ENCODE data around the gene ELAVL3. TPM values are rescaled to one million over a fixed set of nuclear protein-coding genes. Genes with fewer than 3 reads are reported as not detected.
"Not testable (repeated sequence)": the region's sequence is repeated elsewhere in the genome, so short reads cannot be mapped to it uniquely, and the experiment has no call there.

Gene ELAVL3
- polyA plus RNA-seq, 5 donors: 0.05 to 0.19 (median 0.11) TPM; not detected in 1

DNA sequence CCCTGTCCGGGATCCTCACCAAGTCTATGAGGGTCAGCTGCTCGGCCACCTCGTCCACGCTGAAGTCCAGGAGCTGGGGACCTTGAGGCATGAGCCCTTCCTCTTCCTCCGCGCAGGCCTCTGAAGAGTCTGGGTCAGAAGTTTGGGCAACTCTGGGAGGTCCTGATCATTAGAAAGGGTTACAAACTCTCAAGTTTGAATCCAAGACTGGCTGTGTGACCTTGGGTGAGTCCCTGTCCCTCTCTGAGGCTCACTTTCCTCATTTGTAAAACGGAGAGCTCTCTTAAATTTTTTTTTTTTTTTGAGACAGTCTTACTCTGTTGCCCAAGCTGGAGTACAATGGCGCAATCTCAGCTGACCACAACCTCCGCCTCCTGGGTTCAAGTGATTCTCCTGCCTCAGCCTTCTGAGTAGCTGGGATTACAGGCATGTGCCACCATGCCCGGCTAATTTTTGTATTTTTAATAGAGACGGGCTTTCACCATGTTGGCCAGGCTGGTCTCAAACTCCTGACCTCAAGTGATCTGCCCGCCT is 74.1 kb downstream of the ELAVL3 start:
- DNase-seq: not testable (repeated sequence)

- DNase-seq: no peak
These were observed 74.8 kb downstream of the ELAVL3 start for GRCh38 chr19:11405846-11406643.

DNA sequence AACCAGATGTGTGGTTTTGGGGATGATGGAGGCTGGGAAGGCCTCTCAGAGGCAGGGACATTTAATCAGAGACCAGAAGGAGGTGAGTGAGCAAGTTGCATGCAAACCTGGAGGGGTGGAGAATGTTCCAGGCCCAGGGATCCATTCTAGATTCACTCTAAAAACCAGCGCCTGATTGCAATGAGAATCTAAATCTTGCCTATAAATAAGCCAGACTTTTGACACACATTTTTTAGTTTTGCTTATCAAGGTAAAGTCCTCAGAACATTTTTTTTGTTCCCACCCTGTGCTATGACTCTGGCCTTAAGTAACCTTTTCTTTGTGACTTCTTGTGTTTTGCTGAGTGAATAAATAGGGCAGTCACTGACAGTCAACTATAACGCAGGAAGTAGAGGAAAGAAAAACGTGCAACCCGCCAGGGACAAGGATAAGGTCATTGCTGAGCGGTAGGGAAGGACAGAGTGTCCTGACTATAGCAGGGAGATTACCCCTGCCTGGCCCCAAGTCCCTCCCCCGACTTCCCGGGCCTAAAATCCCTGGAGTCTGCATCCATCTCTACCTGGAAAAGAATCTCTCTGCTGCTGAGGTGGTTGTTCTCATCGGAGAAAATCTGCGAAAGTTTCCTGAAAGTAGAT is 76.1 kb downstream of the ELAVL3 start:
- no peak for DNase-seq

- no peak for DNase-seq
These were observed 78.9 kb downstream of the ELAVL3 start for GRCh38 chr19:11401808-11402543.

Other genes starting within 250 kb of the ELAVL3 start
- 1 to 10 TPM in 2 of 5 donors, under 1 TPM in 3; 0.41 to 1.2 (median 0.81) TPM for gene ANGPTL8, start 241.4 kb downstream of the ELAVL3 start, polyA plus RNA-seq (ENCODE audit: insufficient read depth in 1 of 5, insufficient read length in 5 of 5, low replicate concordance in 1 of 5)
- gene DOCK6, start 218.5 kb downstream of the ELAVL3 start, polyA plus RNA-seq (ENCODE audit: insufficient read depth in 1 of 5, insufficient read length in 5 of 5, low replicate concordance in 1 of 5): 10 to 100 TPM; 55.4 to 95.2 (median 77.7) TPM
- under 1 TPM in 1 of 5 donors, not detected in 4; 0.17 TPM for gene TSPAN16, start 184.9 kb downstream of the ELAVL3 start, polyA plus RNA-seq (ENCODE audit: insufficient read depth in 1 of 5, insufficient read length in 5 of 5, low replicate concordance in 1 of 5)
- 10 to 100 TPM; 13.6 to 22.3 (median 16.6) TPM for gene RAB3D, start 141.4 kb downstream of the ELAVL3 start, polyA plus RNA-seq (ENCODE audit: insufficient read depth in 1 of 5, insufficient read length in 5 of 5, low replicate concordance in 1 of 5)
- 10 to 100 TPM; 66.0 to 99.0 (median 79.6) TPM for gene TMEM205, start 134.8 kb downstream of the ELAVL3 start, polyA plus RNA-seq (ENCODE audit: insufficient read depth in 1 of 5, insufficient read length in 5 of 5, low replicate concordance in 1 of 5)
- gene CCDC159, start 134.5 kb downstream of the ELAVL3 start, polyA plus RNA-seq (ENCODE audit: insufficient read depth in 1 of 5, insufficient read length in 5 of 5, low replicate concordance in 1 of 5): 10 to 100 TPM; 34.9 to 52.9 (median 45.6) TPM
- gene PLPPR2, start 125.6 kb downstream of the ELAVL3 start, polyA plus RNA-seq (ENCODE audit: insufficient read depth in 1 of 5, insufficient read length in 5 of 5, low replicate concordance in 1 of 5): 10 to 100 TPM; 16.2 to 32.3 (median 22.1) TPM
- gene SWSAP1, start 106.4 kb downstream of the ELAVL3 start, polyA plus RNA-seq (ENCODE audit: insufficient read depth in 1 of 5, insufficient read length in 5 of 5, low replicate concordance in 1 of 5): 1 to 10 TPM; 2.0 to 3.5 (median 2.2) TPM
- gene EPOR, start 96.7 kb downstream of the ELAVL3 start, polyA plus RNA-seq (ENCODE audit: insufficient read depth in 1 of 5, insufficient read length in 5 of 5, low replicate concordance in 1 of 5): 10 to 100 TPM; 22.1 to 32.5 (median 27.2) TPM
- 10 to 100 TPM; 39.4 to 57.9 (median 50.5) TPM for gene RGL3, start 61.7 kb downstream of the ELAVL3 start, polyA plus RNA-seq (ENCODE audit: insufficient read depth in 1 of 5, insufficient read length in 5 of 5, low replicate concordance in 1 of 5)
- gene ODAD3, start 45.9 kb downstream of the ELAVL3 start, polyA plus RNA-seq (ENCODE audit: insufficient read depth in 1 of 5, insufficient read length in 5 of 5, low replicate concordance in 1 of 5): 1 to 10 TPM in 4 of 5 donors, under 1 TPM in 1; 0.59 to 2.5 (median 2.4) TPM
- gene PRKCSH, start 45.4 kb downstream of the ELAVL3 start, polyA plus RNA-seq (ENCODE audit: insufficient read depth in 1 of 5, insufficient read length in 5 of 5, low replicate concordance in 1 of 5): 100 to 1,000 TPM; 223 to 345 (median 265) TPM
- gene ZNF653, start 24.8 kb upstream of the ELAVL3 start, polyA plus RNA-seq (ENCODE audit: insufficient read depth in 1 of 5, insufficient read length in 5 of 5, low replicate concordance in 1 of 5): 1 to 10 TPM; 7.4 to 9.6 (median 8.5) TPM
- gene ECSIT, start 48.1 kb upstream of the ELAVL3 start, polyA plus RNA-seq (ENCODE audit: insufficient read depth in 1 of 5, insufficient read length in 5 of 5, low replicate concordance in 1 of 5): 10 to 100 TPM; 26.9 to 44.8 (median 32.0) TPM
- gene CNN1, start 57.8 kb upstream of the ELAVL3 start, polyA plus RNA-seq (ENCODE audit: insufficient read depth in 1 of 5, insufficient read length in 5 of 5, low replicate concordance in 1 of 5): 10 to 100 TPM in 2 of 5 donors, 1 to 10 TPM in 3; 4.2 to 21.1 (median 9.8) TPM
- gene ELOF1, start 78.2 kb upstream of the ELAVL3 start, polyA plus RNA-seq (ENCODE audit: insufficient read depth in 1 of 5, insufficient read length in 5 of 5, low replicate concordance in 1 of 5): 10 to 100 TPM; 38.5 to 60.3 (median 39.3) TPM
- gene ACP5, start 96.6 kb upstream of the ELAVL3 start, polyA plus RNA-seq (ENCODE audit: insufficient read depth in 1 of 5, insufficient read length in 5 of 5, low replicate concordance in 1 of 5): 1 to 10 TPM; 2.6 to 4.4 (median 3.5) TPM
- 10 to 100 TPM; 29.8 to 43.8 (median 37.0) TPM for gene ZNF627, start 116.4 kb upstream of the ELAVL3 start, polyA plus RNA-seq (ENCODE audit: insufficient read depth in 1 of 5, insufficient read length in 5 of 5, low replicate concordance in 1 of 5)